CD8-positive, alpha-beta memory T cell (primary cell): ENCODE results near the gene LRRK1. TPM values are rescaled to one million over a fixed set of nuclear protein-coding genes. Genes with fewer than 3 reads are reported as not detected.

ENCODE experiments used
- CTCF ChIA-PET: fragments of 350-600 bp; sonication (Branson Sonifier 250); formaldehyde crosslinking; loops from one replicate; lab custom pipeline; 2021; ENCODE audit warnings: antibody characterized with exemption; lab: Charles Lee
- POLR2A ChIA-PET: fragments of 350-600 bp; sonication (Branson Sonifier 250); formaldehyde crosslinking; loops from one replicate; lab custom pipeline; 2021; ENCODE audit warnings: antibody characterized with exemption; lab: Charles Lee
- DNase-seq, 5 donors: peaks; one replicate each; pipeline versions ENCODE4 v3.0.0 to v3.0.0-alpha.2; 2020 to 2022; ENCODE audit warnings: mixed read lengths in 1 of 5
- H3K27ac ChIP-seq: one replicate; pipeline ENCODE4 v1.7.0; 2013; ENCODE audit warnings: low read depth, mild to moderate bottlenecking, low read length, moderate library complexity
- H3K27me3 ChIP-seq: 2 replicates; pipeline ENCODE4 v1.7.0; 2013; ENCODE audit warnings: low read length, mild to moderate bottlenecking; ENCODE audit not compliant: insufficient read depth, poor library complexity, severe bottlenecking
- H3K36me3 ChIP-seq: 2 replicates; pipeline ENCODE4 v1.7.0; 2013; ENCODE audit warnings: mild to moderate bottlenecking, low read length, moderate library complexity; ENCODE audit not compliant: insufficient read depth
- H3K4me1 ChIP-seq: 2 replicates; pipeline ENCODE4 v1.7.0; 2013; ENCODE audit warnings: mild to moderate bottlenecking, low read length, moderate library complexity; ENCODE audit not compliant: insufficient read depth
- H3K4me3 ChIP-seq: 2 replicates; pipeline ENCODE4 v1.7.0; 2013; ENCODE audit warnings: mild to moderate bottlenecking, low read length
- H3K9me3 ChIP-seq: 2 replicates; pipeline ENCODE4 v1.7.0; 2013; ENCODE audit warnings: mild to moderate bottlenecking, low read length
- H3K27ac Mint-ChIP-seq, 8 donors: one replicate each; pipeline ENCODE4 v1.8.0; 2020 to 2021; ENCODE audit warnings: mixed read lengths in 8 of 8, mild to moderate bottlenecking in 6 of 8, inconsistent platforms in 3 of 8, moderate library complexity in 3 of 8
- H3K27me3 Mint-ChIP-seq, 2 donors: one replicate each; pipeline ENCODE4 v1.8.0; 2020 to 2021; ENCODE audit warnings: mixed read lengths in 2 of 2, mild to moderate bottlenecking in 1 of 2, moderate library complexity in 1 of 2
- H3K36me3 Mint-ChIP-seq, 3 donors: one replicate each; pipeline ENCODE4 v1.8.0; 2020 to 2021; ENCODE audit warnings: mixed read lengths in 3 of 3, inconsistent platforms in 1 of 3, mild to moderate bottlenecking in 1 of 3
- H3K4me1 Mint-ChIP-seq, 3 donors: one replicate each; pipeline ENCODE4 v1.8.0; 2020 to 2021; ENCODE audit warnings: mixed read lengths in 3 of 3, inconsistent platforms in 1 of 3, mild to moderate bottlenecking in 1 of 3
- H3K4me3 Mint-ChIP-seq, 7 donors: one replicate each; pipeline ENCODE4 v1.8.0; 2020 to 2021; ENCODE audit warnings: mixed read lengths in 7 of 7, mild to moderate bottlenecking in 6 of 7, moderate library complexity in 4 of 7, inconsistent platforms in 2 of 7
- H3K9me3 Mint-ChIP-seq, 5 donors: one replicate each; pipeline ENCODE4 v1.8.0; 2020 to 2022; ENCODE audit warnings: mixed read lengths in 5 of 5, mild to moderate bottlenecking in 3 of 5, moderate library complexity in 2 of 5, inconsistent platforms in 1 of 5
- polyA plus RNA-seq: library from polyadenylated mRNA; unstranded; fragments of 300-500 nt; fragmentation: Illumina TruSeq; gene quantifications from one replicate; pipeline ENCODE4 v1.2.3, GENCODE V29; 2021
- total RNA-seq, 2 experiments: library from RNA; stranded (reverse); gene quantifications; one replicate each; pipeline ENCODE4 v1.2.3, GENCODE V29; 2021

The LRRK1 gene
- total and polyA plus RNA-seq, 3 experiments from 2014 or later = 0.31 to 0.79 TPM; not detected in 1

- peaks cover 7 to 38% of the 10 kb centered on the region in 2 donors for H3K27me3 Mint-ChIP-seq
- Histone ChIP-seq H3K9me3 (no peaks in the 10 kb centered on the region), H3K4me3 (no peak overlapping the region), H3K27me3 (peaks cover 6% of the 10 kb centered on the region), H3K36me3 (no peaks in the 10 kb centered on the region), H3K27ac (no peak overlapping the region), H3K4me1 (no peaks in the 10 kb centered on the region)
- no peak overlapping the region for H3K27ac Mint-ChIP-seq
- POLR2A ChIA-PET = no interaction called here
- H3K36me3 Mint-ChIP-seq = peaks cover 0 to 2% (median 0%) of the 10 kb centered on the region in 3 donors
- no peak overlapping the region for H3K4me3 Mint-ChIP-seq
- no peaks in the 10 kb centered on the region for H3K9me3 Mint-ChIP-seq
- CTCF ChIA-PET = no interaction called here
- no peak for DNase-seq
- no peaks in the 10 kb centered on the region for H3K4me1 Mint-ChIP-seq
These were observed 30.5 kb downstream of the LRRK1 start for GRCh38 chr15:100949691-100950090.

GRCh38 chr15:100951965-100952364, 32.8 kb downstream of the LRRK1 start:
- Mint-ChIP-seq H3K27me3 (peaks cover 0 to 32% of the 10 kb centered on the region in 2 donors), H3K4me1 (peaks cover 0 to 3% (median 0%) of the 10 kb centered on the region in 3 donors), H3K9me3 (no peaks in the 10 kb centered on the region), H3K27ac (no peak overlapping the region), H3K4me3 (no peak overlapping the region), H3K36me3 (peaks cover 0 to 2% (median 0%) of the 10 kb centered on the region in 3 donors)
- no peak overlapping the region for H3K27ac ChIP-seq
- H3K4me3 ChIP-seq = no peak overlapping the region
- no peaks in the 10 kb centered on the region for H3K4me1 ChIP-seq
- CTCF ChIA-PET = interaction anchor here (1.5 kb wide), 1 partner anchor 34 kb away, joined by 3 read pairs; no protein-coding TSS in a partner anchor
- H3K27me3 ChIP-seq = peaks cover 6% of the 10 kb centered on the region
- POLR2A ChIA-PET = no interaction called here
- DNase-seq = no peak
- no peaks in the 10 kb centered on the region for H3K36me3 ChIP-seq
- no peaks in the 10 kb centered on the region for H3K9me3 ChIP-seq

GRCh38 chr15:100952566-100952965, 33.4 kb downstream of the LRRK1 start:
- Histone ChIP-seq H3K4me3 (no peak overlapping the region), H3K4me1 (no peaks in the 10 kb centered on the region), H3K27ac (no peak overlapping the region), H3K36me3 (no peaks in the 10 kb centered on the region), H3K27me3 (peaks cover 6% of the 10 kb centered on the region), H3K9me3 (no peaks in the 10 kb centered on the region)
- no peak overlapping the region for H3K4me3 Mint-ChIP-seq
- no peaks in the 10 kb centered on the region for H3K9me3 Mint-ChIP-seq
- H3K27me3 Mint-ChIP-seq = peaks cover 0 to 30% of the 10 kb centered on the region in 2 donors
- ChIA-PET CTCF (interaction anchor here (1.5 kb wide), 1 partner anchor 35 kb away, joined by 3 read pairs; no protein-coding TSS in a partner anchor), POLR2A (no interaction called here)
- peaks cover 0 to 2% (median 0%) of the 10 kb centered on the region in 3 donors for H3K36me3 Mint-ChIP-seq
- H3K4me1 Mint-ChIP-seq = peaks cover 0 to 3% (median 0%) of the 10 kb centered on the region in 3 donors
- H3K27ac Mint-ChIP-seq = no peak overlapping the region
- no peak for DNase-seq

GRCh38 chr15:100958326-100959065, 39.3 kb downstream of the LRRK1 start:
- Histone ChIP-seq H3K27ac (no peak overlapping the region), H3K27me3 (peaks cover 3% of the 10 kb centered on the region), H3K36me3 (no peaks in the 10 kb centered on the region), H3K4me3 (no peak overlapping the region), H3K9me3 (no peaks in the 10 kb centered on the region), H3K4me1 (no peaks in the 10 kb centered on the region)
- Mint-ChIP-seq H3K4me3 (no peak overlapping the region), H3K27me3 (peaks cover 15 to 53% of the 10 kb centered on the region in 2 donors), H3K4me1 (peaks cover 0 to 3% (median 0%) of the 10 kb centered on the region in 3 donors), H3K27ac (no peak overlapping the region), H3K9me3 (no peaks in the 10 kb centered on the region), H3K36me3 (no peaks in the 10 kb centered on the region)
- no peak for DNase-seq
- POLR2A ChIA-PET = no interaction called here
- CTCF ChIA-PET = no interaction called here

GRCh38 chr15:100959066-100960050, 40.2 kb downstream of the LRRK1 start:
- CTCF ChIA-PET = no interaction called here
- Mint-ChIP-seq H3K27ac (no peak overlapping the region), H3K9me3 (no peaks in the 10 kb centered on the region)

GRCh38 chr15:100966997-100967396, 47.8 kb downstream of the LRRK1 start:
- POLR2A ChIA-PET = no interaction called here

More at GRCh38 chr15:100959066-100960050, 40.2 kb downstream of the LRRK1 start:
- Mint-ChIP-seq H3K4me1 (peaks cover 0 to 3% (median 0%) of the 10 kb centered on the region in 3 donors), H3K27me3 (peaks cover 19 to 56% of the 10 kb centered on the region in 2 donors), H3K36me3 (no peaks in the 10 kb centered on the region), H3K4me3 (no peak overlapping the region)
- POLR2A ChIA-PET = no interaction called here
- Histone ChIP-seq H3K4me3 (no peak overlapping the region), H3K27me3 (peaks cover 3% of the 10 kb centered on the region), H3K9me3 (no peaks in the 10 kb centered on the region), H3K27ac (no peak overlapping the region), H3K4me1 (no peaks in the 10 kb centered on the region), H3K36me3 (no peaks in the 10 kb centered on the region)
- DNase-seq = no peak

GRCh38 chr15:100968050-100968966, 49.2 kb downstream of the LRRK1 start:
- H3K9me3 ChIP-seq = no peaks in the 10 kb centered on the region
- Mint-ChIP-seq H3K27ac (no peak overlapping the region), H3K4me1 (peaks cover 0 to 6% (median 5%) of the 10 kb centered on the region in 3 donors), H3K9me3 (peaks cover 0 to 4% (median 0%) of the 10 kb centered on the region in 5 donors), H3K27me3 (peaks cover 27 to 48% of the 10 kb centered on the region in 2 donors), H3K36me3 (no peaks in the 10 kb centered on the region), H3K4me3 (no peak overlapping the region)
- POLR2A ChIA-PET = no interaction called here
- H3K27me3 ChIP-seq = peaks cover 7% of the 10 kb centered on the region
- no peak for DNase-seq
- H3K4me1 ChIP-seq = no peaks in the 10 kb centered on the region
- H3K4me3 ChIP-seq = no peak overlapping the region
- H3K27ac ChIP-seq = no peak overlapping the region
- no peaks in the 10 kb centered on the region for H3K36me3 ChIP-seq
- CTCF ChIA-PET = no interaction called here

More at GRCh38 chr15:100966997-100967396, 47.8 kb downstream of the LRRK1 start:
- no peaks in the 10 kb centered on the region for H3K4me1 ChIP-seq
- Mint-ChIP-seq H3K36me3 (no peaks in the 10 kb centered on the region), H3K4me1 (no peaks in the 10 kb centered on the region), H3K27ac (no peak overlapping the region), H3K4me3 (no peak overlapping the region), H3K9me3 (peaks cover 0 to 1% (median 0%) of the 10 kb centered on the region in 5 donors), H3K27me3 (peaks cover 21 to 45% of the 10 kb centered on the region in 2 donors)
- H3K27ac ChIP-seq = no peak overlapping the region
- no peak for DNase-seq
- no peaks in the 10 kb centered on the region for H3K9me3 ChIP-seq
- no peak overlapping the region for H3K4me3 ChIP-seq
- H3K36me3 ChIP-seq = no peaks in the 10 kb centered on the region
- CTCF ChIA-PET = no interaction called here
- no peaks in the 10 kb centered on the region for H3K27me3 ChIP-seq
